ENCODE results near the gene PLXNA4. TPM values are rescaled to one million over a fixed set of nuclear protein-coding genes. Genes with fewer than 3 reads are reported as not detected.
A peak's percentile ranks its signal among the peaks of the same experiment; 100 is the strongest.

The PLXNA4 gene
- total and polyA plus RNA-seq, 9 of the 15 experiments (the other 6 are each of a cell fraction or from before 2014, with no cell fraction given) = under 0.01 to 0.09 TPM; not detected in 7

DNA sequence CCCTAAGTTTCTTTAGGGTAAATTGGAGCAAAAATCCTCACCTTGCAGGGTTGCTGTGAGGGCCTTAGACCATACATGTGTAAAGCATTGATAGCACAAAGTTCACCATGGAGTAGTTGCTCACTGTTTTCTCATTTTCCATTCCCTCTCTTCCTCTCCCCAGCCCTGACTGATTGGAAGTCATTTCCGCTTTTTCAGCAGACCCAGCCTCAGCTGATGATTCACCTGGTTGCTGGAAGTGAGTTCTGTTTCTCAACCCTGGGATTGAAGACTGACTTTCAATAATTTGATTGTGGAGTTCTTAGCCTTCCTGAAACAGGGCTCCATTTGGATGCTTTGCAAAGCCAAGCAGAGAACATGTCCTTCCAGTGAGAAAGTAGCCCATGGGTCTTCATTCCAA lies 107.0 kb downstream of the PLXNA4 start:
- Histone ChIP-seq H3K9me1 (ENCODE audit: control insufficient read depth, insufficient read depth, low read length) (no peaks in the 10 kb centered on the region), H3K27me3 (ENCODE audit: control insufficient read depth in 2 of 2, insufficient read depth in 2 of 2, low read length in 2 of 2) (peaks cover 4 to 38% of the 10 kb centered on the region in 2 experiments; a peak in 4 of 5 replicates), H3K4me3 (no peak overlapping the region), H3K9me3 (replicated peaks; ENCODE audit: control insufficient read depth, insufficient read depth, low read depth, low read length) (no peaks in the 10 kb centered on the region), H2AFZ (ENCODE audit: low read depth, low read length) (no peak overlapping the region), H3K4me1 (replicated peaks in 1 of 2; ENCODE audit: control insufficient read depth in 2 of 2, insufficient read depth in 2 of 2, low read length in 2 of 2) (no peaks in the 10 kb centered on the region), H3K27ac (ENCODE audit: extremely low read depth, low read depth, low read length) (no peak overlapping the region), H3K79me2 (ENCODE audit: control insufficient read depth, insufficient read depth, low read length) (no peaks in the 10 kb centered on the region), H3K9ac (ENCODE audit: insufficient read depth in 1 of 2, low read depth in 2 of 2, low read length in 2 of 2) (no peak overlapping the region), H3K36me3 (ENCODE audit: control insufficient read depth, insufficient read depth, low read length) (no peaks in the 10 kb centered on the region), H3K4me2 (ENCODE audit: insufficient read depth, low read length) (no peak overlapping the region), H4K20me1 (replicated peaks; ENCODE audit: control insufficient read depth, insufficient read depth, low read length) (0 out of 2 replicates have a peak, but pooled peaks cover 5% of the 10 kb centered on the region)
- POLR2A ChIA-PET = interaction anchor here (0.6 kb wide), 1 partner anchor 10 kb away, joined by 4 read pairs; no protein-coding TSS in a partner anchor
- DNase-seq (ENCODE audit: extremely low read depth in 1 of 4, low spot score in 3 of 4) (no peak), ATAC-seq (no peak), FAIRE-seq (peak; percentile 6)
- intact Hi-C loops (cut with micrococcal nuclease) = no loop called here
- CTCF ChIA-PET (ENCODE audit: low intra/inter-chr PET ratio) = no interaction called here
- BruUV-seq (replicated peaks) = no TSS peak
- 7% methylated on average over 1 of the region's 1 CpG for WGBS (ENCODE audit: insufficient coverage, low coverage, missing lambda C conversion rate)
- in situ Hi-C loops (cut with MboI) = no loop called here
- TF ChIP-seq HDAC8 (tag; IDR thresholded peaks at IDR 0.05) (no peak), SMAD3 (CRISPR knock-in tag; conservative IDR thresholded peaks at IDR 0.05) (no peak), ZNF253 (CRISPR knock-in tag; conservative IDR thresholded peaks at IDR 0.05) (no peak), NFXL1 (CRISPR knock-in tag; IDR thresholded peaks at IDR 0.05) (no peak), SPI1 (IDR thresholded peaks at IDR 0.05; ENCODE audit: borderline replicate concordance, low read depth, low read length) (peak; percentile 73; the same call in 1 of the 2 replicates)
- TF ChIP-seq, protein P1, sequence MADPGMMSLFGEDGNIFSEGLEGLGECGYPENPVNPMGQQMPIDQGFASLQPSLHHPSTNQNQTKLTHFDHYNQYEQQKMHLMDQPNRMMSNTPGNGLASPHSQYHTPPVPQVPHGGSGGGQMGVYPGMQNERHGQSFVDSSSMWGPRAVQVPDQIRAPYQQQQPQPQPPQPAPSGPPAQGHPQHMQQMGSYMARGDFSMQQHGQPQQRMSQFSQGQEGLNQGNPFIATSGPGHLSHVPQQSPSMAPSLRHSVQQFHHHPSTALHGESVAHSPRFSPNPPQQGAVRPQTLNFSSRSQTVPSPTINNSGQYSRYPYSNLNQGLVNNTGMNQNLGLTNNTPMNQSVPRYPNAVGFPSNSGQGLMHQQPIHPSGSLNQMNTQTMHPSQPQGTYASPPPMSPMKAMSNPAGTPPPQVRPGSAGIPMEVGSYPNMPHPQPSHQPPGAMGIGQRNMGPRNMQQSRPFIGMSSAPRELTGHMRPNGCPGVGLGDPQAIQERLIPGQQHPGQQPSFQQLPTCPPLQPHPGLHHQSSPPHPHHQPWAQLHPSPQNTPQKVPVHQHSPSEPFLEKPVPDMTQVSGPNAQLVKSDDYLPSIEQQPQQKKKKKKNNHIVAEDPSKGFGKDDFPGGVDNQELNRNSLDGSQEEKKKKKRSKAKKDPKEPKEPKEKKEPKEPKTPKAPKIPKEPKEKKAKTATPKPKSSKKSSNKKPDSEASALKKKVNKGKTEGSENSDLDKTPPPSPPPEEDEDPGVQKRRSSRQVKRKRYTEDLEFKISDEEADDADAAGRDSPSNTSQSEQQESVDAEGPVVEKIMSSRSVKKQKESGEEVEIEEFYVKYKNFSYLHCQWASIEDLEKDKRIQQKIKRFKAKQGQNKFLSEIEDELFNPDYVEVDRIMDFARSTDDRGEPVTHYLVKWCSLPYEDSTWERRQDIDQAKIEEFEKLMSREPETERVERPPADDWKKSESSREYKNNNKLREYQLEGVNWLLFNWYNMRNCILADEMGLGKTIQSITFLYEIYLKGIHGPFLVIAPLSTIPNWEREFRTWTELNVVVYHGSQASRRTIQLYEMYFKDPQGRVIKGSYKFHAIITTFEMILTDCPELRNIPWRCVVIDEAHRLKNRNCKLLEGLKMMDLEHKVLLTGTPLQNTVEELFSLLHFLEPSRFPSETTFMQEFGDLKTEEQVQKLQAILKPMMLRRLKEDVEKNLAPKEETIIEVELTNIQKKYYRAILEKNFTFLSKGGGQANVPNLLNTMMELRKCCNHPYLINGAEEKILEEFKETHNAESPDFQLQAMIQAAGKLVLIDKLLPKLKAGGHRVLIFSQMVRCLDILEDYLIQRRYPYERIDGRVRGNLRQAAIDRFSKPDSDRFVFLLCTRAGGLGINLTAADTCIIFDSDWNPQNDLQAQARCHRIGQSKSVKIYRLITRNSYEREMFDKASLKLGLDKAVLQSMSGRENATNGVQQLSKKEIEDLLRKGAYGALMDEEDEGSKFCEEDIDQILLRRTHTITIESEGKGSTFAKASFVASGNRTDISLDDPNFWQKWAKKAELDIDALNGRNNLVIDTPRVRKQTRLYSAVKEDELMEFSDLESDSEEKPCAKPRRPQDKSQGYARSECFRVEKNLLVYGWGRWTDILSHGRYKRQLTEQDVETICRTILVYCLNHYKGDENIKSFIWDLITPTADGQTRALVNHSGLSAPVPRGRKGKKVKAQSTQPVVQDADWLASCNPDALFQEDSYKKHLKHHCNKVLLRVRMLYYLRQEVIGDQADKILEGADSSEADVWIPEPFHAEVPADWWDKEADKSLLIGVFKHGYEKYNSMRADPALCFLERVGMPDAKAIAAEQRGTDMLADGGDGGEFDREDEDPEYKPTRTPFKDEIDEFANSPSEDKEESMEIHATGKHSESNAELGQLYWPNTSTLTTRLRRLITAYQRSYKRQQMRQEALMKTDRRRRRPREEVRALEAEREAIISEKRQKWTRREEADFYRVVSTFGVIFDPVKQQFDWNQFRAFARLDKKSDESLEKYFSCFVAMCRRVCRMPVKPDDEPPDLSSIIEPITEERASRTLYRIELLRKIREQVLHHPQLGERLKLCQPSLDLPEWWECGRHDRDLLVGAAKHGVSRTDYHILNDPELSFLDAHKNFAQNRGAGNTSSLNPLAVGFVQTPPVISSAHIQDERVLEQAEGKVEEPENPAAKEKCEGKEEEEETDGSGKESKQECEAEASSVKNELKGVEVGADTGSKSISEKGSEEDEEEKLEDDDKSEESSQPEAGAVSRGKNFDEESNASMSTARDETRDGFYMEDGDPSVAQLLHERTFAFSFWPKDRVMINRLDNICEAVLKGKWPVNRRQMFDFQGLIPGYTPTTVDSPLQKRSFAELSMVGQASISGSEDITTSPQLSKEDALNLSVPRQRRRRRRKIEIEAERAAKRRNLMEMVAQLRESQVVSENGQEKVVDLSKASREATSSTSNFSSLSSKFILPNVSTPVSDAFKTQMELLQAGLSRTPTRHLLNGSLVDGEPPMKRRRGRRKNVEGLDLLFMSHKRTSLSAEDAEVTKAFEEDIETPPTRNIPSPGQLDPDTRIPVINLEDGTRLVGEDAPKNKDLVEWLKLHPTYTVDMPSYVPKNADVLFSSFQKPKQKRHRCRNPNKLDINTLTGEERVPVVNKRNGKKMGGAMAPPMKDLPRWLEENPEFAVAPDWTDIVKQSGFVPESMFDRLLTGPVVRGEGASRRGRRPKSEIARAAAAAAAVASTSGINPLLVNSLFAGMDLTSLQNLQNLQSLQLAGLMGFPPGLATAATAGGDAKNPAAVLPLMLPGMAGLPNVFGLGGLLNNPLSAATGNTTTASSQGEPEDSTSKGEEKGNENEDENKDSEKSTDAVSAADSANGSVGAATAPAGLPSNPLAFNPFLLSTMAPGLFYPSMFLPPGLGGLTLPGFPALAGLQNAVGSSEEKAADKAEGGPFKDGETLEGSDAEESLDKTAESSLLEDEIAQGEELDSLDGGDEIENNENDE (IDR thresholded peaks at IDR 0.05; ENCODE audit: low read depth, low read length) = no peak
